ENCODE measurements around the gene DCBLD1.

DNA sequence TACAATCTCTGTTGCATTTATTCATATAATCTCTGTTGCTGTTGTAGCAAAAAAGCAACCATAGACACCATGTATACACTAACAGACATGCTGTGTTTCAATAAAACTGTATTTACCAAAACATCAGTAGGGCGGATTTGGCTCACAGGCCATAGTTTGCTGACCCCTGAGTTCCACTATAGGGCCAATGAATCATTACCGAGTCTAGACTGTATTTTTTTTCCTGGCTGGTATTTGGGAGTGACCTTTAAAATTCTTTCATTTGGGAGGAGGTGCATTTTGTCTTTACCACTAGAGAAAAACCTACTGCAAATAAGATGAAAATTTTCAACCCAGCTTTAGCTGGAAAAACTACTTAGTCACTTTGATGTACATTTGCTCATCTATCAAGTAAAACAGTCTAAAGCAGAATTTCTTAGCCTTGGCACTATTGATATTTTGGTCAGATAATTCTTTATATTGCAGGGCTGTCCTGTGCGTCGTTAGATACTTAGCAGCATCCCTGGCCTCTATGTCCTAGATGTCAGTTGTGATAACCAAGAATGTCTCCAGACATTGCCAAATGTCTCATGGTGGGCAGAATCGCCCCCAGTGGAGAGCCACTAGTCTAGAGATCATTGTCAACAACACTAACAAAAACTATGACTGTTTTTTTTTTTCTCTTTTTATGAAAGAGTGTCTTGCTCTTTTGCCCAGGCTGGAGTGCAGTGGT is 39.5 kb downstream of the DCBLD1 start:
- TF ChIP-seq, protein P1, sequence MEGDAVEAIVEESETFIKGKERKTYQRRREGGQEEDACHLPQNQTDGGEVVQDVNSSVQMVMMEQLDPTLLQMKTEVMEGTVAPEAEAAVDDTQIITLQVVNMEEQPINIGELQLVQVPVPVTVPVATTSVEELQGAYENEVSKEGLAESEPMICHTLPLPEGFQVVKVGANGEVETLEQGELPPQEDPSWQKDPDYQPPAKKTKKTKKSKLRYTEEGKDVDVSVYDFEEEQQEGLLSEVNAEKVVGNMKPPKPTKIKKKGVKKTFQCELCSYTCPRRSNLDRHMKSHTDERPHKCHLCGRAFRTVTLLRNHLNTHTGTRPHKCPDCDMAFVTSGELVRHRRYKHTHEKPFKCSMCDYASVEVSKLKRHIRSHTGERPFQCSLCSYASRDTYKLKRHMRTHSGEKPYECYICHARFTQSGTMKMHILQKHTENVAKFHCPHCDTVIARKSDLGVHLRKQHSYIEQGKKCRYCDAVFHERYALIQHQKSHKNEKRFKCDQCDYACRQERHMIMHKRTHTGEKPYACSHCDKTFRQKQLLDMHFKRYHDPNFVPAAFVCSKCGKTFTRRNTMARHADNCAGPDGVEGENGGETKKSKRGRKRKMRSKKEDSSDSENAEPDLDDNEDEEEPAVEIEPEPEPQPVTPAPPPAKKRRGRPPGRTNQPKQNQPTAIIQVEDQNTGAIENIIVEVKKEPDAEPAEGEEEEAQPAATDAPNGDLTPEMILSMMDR (IDR thresholded peaks at IDR 0.05; ENCODE audit: low read length), result no peak
- no peak for TF ChIP-seq EZH2 (IDR thresholded peaks at IDR 0.05; ENCODE audit: borderline replicate concordance, low read length)

All from OCI-LY1 (cell line).